ENCODE data around the gene PGLYRP2. TPM values are rescaled to one million over a fixed set of nuclear protein-coding genes. Genes with fewer than 3 reads are reported as not detected.

The PGLYRP2 gene
- total RNA-seq, 1 donor = not detected

- H4K20me1 ChIP-seq (ENCODE audit: insufficient read depth, low read length) = no peaks in the 10 kb centered on the region
Measured at GRCh38 chr19:15439078-15439799, 40.1 kb downstream of the PGLYRP2 start.

GRCh38 chr19:15438577-15438976, 40.7 kb downstream of the PGLYRP2 start:
- H3K4me1 ChIP-seq (ENCODE audit: insufficient read depth, low read length) = no peaks in the 10 kb centered on the region
- TF ChIP-seq, protein P1, sequence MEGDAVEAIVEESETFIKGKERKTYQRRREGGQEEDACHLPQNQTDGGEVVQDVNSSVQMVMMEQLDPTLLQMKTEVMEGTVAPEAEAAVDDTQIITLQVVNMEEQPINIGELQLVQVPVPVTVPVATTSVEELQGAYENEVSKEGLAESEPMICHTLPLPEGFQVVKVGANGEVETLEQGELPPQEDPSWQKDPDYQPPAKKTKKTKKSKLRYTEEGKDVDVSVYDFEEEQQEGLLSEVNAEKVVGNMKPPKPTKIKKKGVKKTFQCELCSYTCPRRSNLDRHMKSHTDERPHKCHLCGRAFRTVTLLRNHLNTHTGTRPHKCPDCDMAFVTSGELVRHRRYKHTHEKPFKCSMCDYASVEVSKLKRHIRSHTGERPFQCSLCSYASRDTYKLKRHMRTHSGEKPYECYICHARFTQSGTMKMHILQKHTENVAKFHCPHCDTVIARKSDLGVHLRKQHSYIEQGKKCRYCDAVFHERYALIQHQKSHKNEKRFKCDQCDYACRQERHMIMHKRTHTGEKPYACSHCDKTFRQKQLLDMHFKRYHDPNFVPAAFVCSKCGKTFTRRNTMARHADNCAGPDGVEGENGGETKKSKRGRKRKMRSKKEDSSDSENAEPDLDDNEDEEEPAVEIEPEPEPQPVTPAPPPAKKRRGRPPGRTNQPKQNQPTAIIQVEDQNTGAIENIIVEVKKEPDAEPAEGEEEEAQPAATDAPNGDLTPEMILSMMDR (IDR thresholded peaks at IDR 0.05; ENCODE audit: extremely low read depth, low read depth, low read length) = no peak
- no peak overlapping the region for H2AFZ ChIP-seq (ENCODE audit: low read length)
- H3K4me3 ChIP-seq (ENCODE audit: insufficient read depth, low read length) = no peak overlapping the region
- H3K27me3 ChIP-seq (ENCODE audit: insufficient read depth, low read length) = no peaks in the 10 kb centered on the region
- no peak overlapping the region for H3K27ac ChIP-seq (ENCODE audit: low read depth, low read length)
- no peaks in the 10 kb centered on the region for H3K36me3 ChIP-seq (ENCODE audit: insufficient read depth, low read length)
- H4K20me1 ChIP-seq (ENCODE audit: insufficient read depth, low read length) = no peaks in the 10 kb centered on the region
- peak; percentile 77 for DNase-seq (ENCODE audit: insufficient read length, low spot score, missing footprints)
- no peak overlapping the region for H3K4me2 ChIP-seq (ENCODE audit: insufficient read depth, low read length)
- H3K79me2 ChIP-seq (ENCODE audit: insufficient read depth, low read length) = no peaks in the 10 kb centered on the region
- H3K9me3 ChIP-seq (ENCODE audit: low read depth, low read length) = no peaks in the 10 kb centered on the region

More at GRCh38 chr19:15439078-15439799, 40.1 kb downstream of the PGLYRP2 start:
- Histone ChIP-seq H3K4me1 (ENCODE audit: insufficient read depth, low read length) (no peaks in the 10 kb centered on the region), H3K79me2 (ENCODE audit: insufficient read depth, low read length) (no peaks in the 10 kb centered on the region), H3K27ac (ENCODE audit: low read depth, low read length) (no peak overlapping the region), H3K27me3 (ENCODE audit: insufficient read depth, low read length) (no peaks in the 10 kb centered on the region), H3K4me2 (ENCODE audit: insufficient read depth, low read length) (no peak overlapping the region), H3K4me3 (ENCODE audit: insufficient read depth, low read length) (no peak overlapping the region), H2AFZ (ENCODE audit: low read length) (no peak overlapping the region), H3K9me3 (ENCODE audit: low read depth, low read length) (no peaks in the 10 kb centered on the region), H3K36me3 (ENCODE audit: insufficient read depth, low read length) (no peaks in the 10 kb centered on the region)
- TF ChIP-seq, protein P1 (IDR thresholded peaks at IDR 0.05; ENCODE audit: extremely low read depth, low read depth, low read length) = no peak
- DNase-seq (ENCODE audit: insufficient read length, low spot score, missing footprints) = peak; percentile 50

GRCh38 chr19:15438124-15438496, 41.2 kb downstream of the PGLYRP2 start:
- Histone ChIP-seq H3K27ac (ENCODE audit: low read depth, low read length) (no peak overlapping the region), H2AFZ (ENCODE audit: low read length) (no peak overlapping the region)
- TF ChIP-seq, protein P1 (IDR thresholded peaks at IDR 0.05; ENCODE audit: extremely low read depth, low read depth, low read length) = no peak

DNA sequence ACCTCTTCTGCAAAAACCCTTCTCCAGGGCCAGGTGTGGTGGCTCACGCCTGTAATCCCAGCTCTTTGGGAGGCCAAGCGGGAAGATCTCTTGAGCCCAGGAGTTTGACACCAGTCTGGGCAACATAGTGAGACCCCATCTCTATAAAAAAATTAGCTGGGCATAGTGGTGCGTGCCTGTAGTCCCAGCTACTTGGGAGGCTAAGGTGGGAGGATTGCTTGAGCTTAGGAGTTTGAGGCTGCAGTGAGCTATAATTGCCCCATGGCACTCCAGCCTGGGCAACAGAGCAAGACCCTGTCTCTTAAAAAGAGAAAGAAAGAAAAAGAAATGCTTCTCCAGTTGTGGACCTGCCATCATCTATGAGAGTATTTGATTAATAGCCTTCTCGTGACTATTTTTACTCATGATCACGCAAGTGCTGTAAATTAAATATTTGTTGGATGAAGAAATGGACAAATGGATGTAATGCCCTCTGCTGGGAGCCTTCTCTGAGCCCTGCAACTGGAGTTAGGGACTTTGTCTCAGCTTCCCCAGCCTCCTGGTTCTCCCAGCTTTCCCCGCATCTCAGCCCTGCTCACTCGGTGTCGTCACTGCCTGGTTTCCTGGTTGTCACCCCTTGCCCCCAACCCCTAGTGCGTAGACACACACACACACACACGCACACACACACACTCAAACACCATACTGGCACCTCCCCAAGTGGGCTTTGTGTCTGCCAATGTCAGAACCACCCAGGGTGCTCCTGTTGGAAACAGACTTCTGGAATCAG, 41.8 kb downstream of the PGLYRP2 start:
- H3K4me2 ChIP-seq (ENCODE audit: insufficient read depth, low read length) = no peak overlapping the region

More at GRCh38 chr19:15438124-15438496, 41.2 kb downstream of the PGLYRP2 start:
- no peak for DNase-seq (ENCODE audit: insufficient read length, low spot score, missing footprints)
- H3K4me2 ChIP-seq (ENCODE audit: insufficient read depth, low read length) = no peak overlapping the region
- H4K20me1 ChIP-seq (ENCODE audit: insufficient read depth, low read length) = no peaks in the 10 kb centered on the region
- H3K79me2 ChIP-seq (ENCODE audit: insufficient read depth, low read length) = no peaks in the 10 kb centered on the region
- H3K4me3 ChIP-seq (ENCODE audit: insufficient read depth, low read length) = no peak overlapping the region
- H3K36me3 ChIP-seq (ENCODE audit: insufficient read depth, low read length) = no peaks in the 10 kb centered on the region
- H3K9me3 ChIP-seq (ENCODE audit: low read depth, low read length) = no peaks in the 10 kb centered on the region
- peaks cover 4% of the 10 kb centered on the region for H3K4me1 ChIP-seq (ENCODE audit: insufficient read depth, low read length)
- no peaks in the 10 kb centered on the region for H3K27me3 ChIP-seq (ENCODE audit: insufficient read depth, low read length)

More for the DNA sequence above, 41.8 kb downstream of the PGLYRP2 start:
- TF ChIP-seq, protein P1 (IDR thresholded peaks at IDR 0.05; ENCODE audit: extremely low read depth, low read depth, low read length) = peak; percentile 42
- no peaks in the 10 kb centered on the region for H3K36me3 ChIP-seq (ENCODE audit: insufficient read depth, low read length)
- no peak overlapping the region for H3K27ac ChIP-seq (ENCODE audit: low read depth, low read length)
- H3K9me3 ChIP-seq (ENCODE audit: low read depth, low read length) = no peaks in the 10 kb centered on the region
- peak; percentile 90 for DNase-seq (ENCODE audit: insufficient read length, low spot score, missing footprints)
- H3K79me2 ChIP-seq (ENCODE audit: insufficient read depth, low read length) = no peaks in the 10 kb centered on the region
- no peak overlapping the region for H3K4me3 ChIP-seq (ENCODE audit: insufficient read depth, low read length)
- H3K27me3 ChIP-seq (ENCODE audit: insufficient read depth, low read length) = no peaks in the 10 kb centered on the region
- no peaks in the 10 kb centered on the region for H4K20me1 ChIP-seq (ENCODE audit: insufficient read depth, low read length)
- no peak overlapping the region for H2AFZ ChIP-seq (ENCODE audit: low read length)
- H3K4me1 ChIP-seq (ENCODE audit: insufficient read depth, low read length) = peaks cover 4% of the 10 kb centered on the region
